Pancreas (tissue), 10 donors: ENCODE measurements around the gene DTNB. TPM values are rescaled to one million over a fixed set of nuclear protein-coding genes. Genes with fewer than 3 reads are reported as not detected.

Source experiments
- ATAC-seq, 4 donors: fragments of 200-7000 bp; cut with Tn5 transposase; one replicate each; pipeline versions ENCODE4 v1.8.0 to v1.9.1; 2020; ENCODE audit warnings: mild to moderate bottlenecking in 4 of 4, moderate library complexity in 4 of 4
- DNase-seq, 6 donors: peaks; one replicate each; pipeline ENCODE4 v3.0.0-alpha.2; 2020
- FAIRE-seq: peaks from 2 replicates; lab custom pipeline; 2012; peaks lifted over from hg19 to GRCh38; lab: Jason Lieb, UNC
- H3K27ac ChIP-seq, 4 donors: fragments of 200-600 bp; sonication (generic); 1 replicate in 3 of 4; 2 replicates in 1 of 4; pipeline versions ENCODE4 v1.5.0 to v1.8.0; 2020
- H3K27me3 ChIP-seq, 4 donors: fragments of 200-600 bp; one replicate each; pipeline ENCODE4 v1.8.0; 2021
- H3K36me3 ChIP-seq, 3 donors: fragments of 200-600 bp; sonication (generic) in 1 of 3; one replicate each; pipeline versions ENCODE4 v1.5.0 to v1.8.0; 2020 to 2021
- H3K4me1 ChIP-seq, 3 donors: fragments of 200-600 bp; one replicate each; pipeline ENCODE4 v1.8.0; 2021
- H3K4me3 ChIP-seq, 4 donors: fragments of 200-600 bp; sonication (generic) in 2 of 4; one replicate each; pipeline versions ENCODE4 v1.5.0 to v1.8.0; 2020 to 2021
- H3K9me3 ChIP-seq, 4 donors: fragments of 200-600 bp; one replicate each; pipeline ENCODE4 v1.8.0; 2021
- WGBS, 2 donors: extraction: QIAGEN DNeasy Blood & Tissue Kit; methylation state at CpG; one replicate each; pipeline ENCODE4 v1.1.7; 2013; 5-methylcytosine and 5-hydroxymethylcytosine counted together
- intact Hi-C, 3 donors: fragments of 100-400 bp; cut with DNase I; formaldehyde crosslinking; loops; one replicate each; pipeline versions ENCODE4 v1.11.1 to v1.14.2; 2022
- polyA plus RNA-seq, 2 donors: library from polyadenylated mRNA; stranded (reverse); fragments of 200-250 nt; gene quantifications; one replicate each; pipeline ENCODE4 v1.2.3, GENCODE V29; 2013
- total RNA-seq, 6 donors: library from RNA; stranded (reverse); fragmentation: NEBNext Ultra II Directional in 4 of 6; extraction: Animal tissue kit (Norgen Biotek cat#: 25700) in 4 of 6; gene quantifications; one replicate each; pipeline versions ENCODE4 v1.2.1 to v1.2.4, GENCODE V29; 2021 to 2023
- TF ChIP-seq, protein P1 (sequence below), 4 donors: fragments of 200-600 bp; sonication (generic) in 3 of 4; IDR thresholded peaks; one replicate each; pipeline versions ENCODE4 v1.5.0 to v1.8.0; 2021; ENCODE audit warnings: antibody characterized with exemption in 4 of 4
- donor health status: healthy with polysubstance abuse.
- donor health status: DM: no; HTN: no; CAD: no; lungs with moderate emphysema.
- donor health status: DM: no; HTN: no; CAD: no.
- donor health status: control.
- donor health status: control.
- donor health status: Bipolar disorder and iron deficiency.
- donor health status: DM: yes; HTN: yes; CAD: no.
- donor health status: DM: no; HTN: no; CAD: no.
- donor health status: DM: no; HTN: no; CAD: no.
- donor health status: DM: yes; HTN: yes; CAD: no.

The DTNB gene
- total and polyA plus RNA-seq, 8 donors = 10.8 to 27.8 (median 15.1) TPM

DNA sequence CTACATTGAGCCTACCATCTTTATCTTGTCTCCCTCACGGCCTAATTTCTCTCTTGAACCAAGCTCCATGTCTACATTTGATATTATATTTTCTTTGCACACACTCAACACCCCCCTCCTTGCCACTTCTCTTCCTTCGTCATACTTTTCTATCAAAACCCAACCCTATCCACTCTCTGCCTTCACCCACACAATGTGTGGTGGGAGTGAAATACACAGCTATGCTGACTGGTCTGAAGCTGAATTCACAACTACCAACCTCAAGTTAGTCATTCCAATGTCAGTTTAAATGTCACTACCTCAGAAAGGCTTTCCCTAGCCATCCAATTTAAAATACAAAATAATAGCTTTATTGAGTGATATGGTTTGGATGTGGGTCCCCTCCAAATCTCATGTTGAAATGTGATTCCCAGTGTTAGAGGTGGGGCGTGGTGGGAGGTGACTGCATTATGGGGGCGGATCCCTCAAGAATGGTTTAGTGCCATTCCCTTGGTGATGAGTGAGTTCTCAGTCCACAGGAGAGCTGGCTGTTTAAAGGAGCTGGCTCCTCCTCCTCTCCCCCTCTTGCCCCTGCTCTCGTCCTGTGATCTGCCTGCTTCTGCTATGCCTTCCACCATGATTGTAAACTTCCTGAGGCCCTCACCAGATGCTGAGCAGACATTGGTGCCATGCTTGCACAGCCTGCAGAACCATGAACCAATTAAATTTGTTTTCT lies 112.1 kb downstream of the DTNB start:
- FAIRE-seq = no peak
- intact Hi-C loops = no loop called here
- TF ChIP-seq, protein P1, sequence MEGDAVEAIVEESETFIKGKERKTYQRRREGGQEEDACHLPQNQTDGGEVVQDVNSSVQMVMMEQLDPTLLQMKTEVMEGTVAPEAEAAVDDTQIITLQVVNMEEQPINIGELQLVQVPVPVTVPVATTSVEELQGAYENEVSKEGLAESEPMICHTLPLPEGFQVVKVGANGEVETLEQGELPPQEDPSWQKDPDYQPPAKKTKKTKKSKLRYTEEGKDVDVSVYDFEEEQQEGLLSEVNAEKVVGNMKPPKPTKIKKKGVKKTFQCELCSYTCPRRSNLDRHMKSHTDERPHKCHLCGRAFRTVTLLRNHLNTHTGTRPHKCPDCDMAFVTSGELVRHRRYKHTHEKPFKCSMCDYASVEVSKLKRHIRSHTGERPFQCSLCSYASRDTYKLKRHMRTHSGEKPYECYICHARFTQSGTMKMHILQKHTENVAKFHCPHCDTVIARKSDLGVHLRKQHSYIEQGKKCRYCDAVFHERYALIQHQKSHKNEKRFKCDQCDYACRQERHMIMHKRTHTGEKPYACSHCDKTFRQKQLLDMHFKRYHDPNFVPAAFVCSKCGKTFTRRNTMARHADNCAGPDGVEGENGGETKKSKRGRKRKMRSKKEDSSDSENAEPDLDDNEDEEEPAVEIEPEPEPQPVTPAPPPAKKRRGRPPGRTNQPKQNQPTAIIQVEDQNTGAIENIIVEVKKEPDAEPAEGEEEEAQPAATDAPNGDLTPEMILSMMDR (IDR thresholded peaks at IDR 0.05) = no peak
- no peak for ATAC-seq
- Histone ChIP-seq H3K27me3 (no peaks in the 10 kb centered on the region), H3K4me3 (no peak overlapping the region), H3K36me3 (no peaks in the 10 kb centered on the region), H3K4me1 (peaks cover 0 to 4% (median 0%) of the 10 kb centered on the region in 3 donors), H3K9me3 (no peaks in the 10 kb centered on the region), H3K27ac (no peak overlapping the region)
- WGBS, 2 donors = 93 to 97% methylated on average over 5 of the region's 5 CpGs
- no peak for DNase-seq

DNA sequence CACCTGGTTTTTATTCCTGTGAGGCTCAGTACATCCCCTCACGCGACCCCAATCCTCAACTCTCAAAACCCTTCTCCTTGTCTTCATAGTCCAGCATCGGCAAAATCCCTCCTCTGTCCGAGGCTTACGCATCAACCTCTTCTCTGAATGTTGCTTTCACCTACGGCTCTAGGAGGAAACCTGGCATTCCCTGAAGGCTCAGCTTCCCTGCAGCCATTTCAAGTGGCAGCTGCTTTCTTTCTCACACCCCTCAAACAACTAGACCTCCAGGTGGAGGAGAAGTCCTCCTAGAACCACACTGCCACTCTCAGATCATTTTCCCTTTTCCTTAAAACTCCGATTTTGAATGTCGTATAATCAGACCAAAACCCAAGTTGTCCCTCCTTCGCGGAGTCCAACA lies 114.2 kb downstream of the DTNB start:
- 48 to 60% methylated on average over 10 of the region's 10 CpGs for WGBS, 2 donors
- peak overlapping the region in 1 of 4 donors; percentile 10 for H3K4me3 ChIP-seq
- H3K9me3 ChIP-seq = no peaks in the 10 kb centered on the region
- DNase-seq (peak in 2 of 6 donors; percentile 48 to 60), ATAC-seq (peak; percentile 55 to 88 (median 78)), FAIRE-seq (no peak)
- H3K27ac ChIP-seq = peak overlapping the region in 2 of 4 donors; percentile 19 to 42
- peaks cover 0 to 4% (median 0%) of the 10 kb centered on the region in 3 donors for H3K4me1 ChIP-seq
- TF ChIP-seq, protein P1 (IDR thresholded peaks at IDR 0.05) = no peak
- no peaks in the 10 kb centered on the region for H3K27me3 ChIP-seq
- intact Hi-C loops = no loop called here
- no peaks in the 10 kb centered on the region for H3K36me3 ChIP-seq

DNA sequence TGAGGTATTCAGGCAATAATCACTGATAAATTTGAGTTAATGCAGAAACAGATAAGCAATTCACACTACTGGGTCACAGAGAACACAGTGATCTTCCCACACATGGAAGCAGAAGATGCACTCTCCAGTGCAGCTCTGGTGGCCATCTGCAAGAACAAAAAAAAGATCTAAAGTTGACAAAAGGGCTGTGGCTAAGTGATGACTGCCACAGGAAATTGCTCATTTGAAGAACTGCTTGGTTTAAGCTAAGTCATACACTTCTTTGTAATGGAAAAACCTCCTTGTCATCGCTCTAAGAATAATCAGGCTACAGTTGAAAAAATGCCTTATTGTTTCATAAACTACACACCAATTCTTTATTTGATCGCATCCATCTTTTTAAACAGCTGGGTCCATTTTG lies 115.1 kb downstream of the DTNB start:
- no peak for DNase-seq
- H3K27ac ChIP-seq = peak overlapping the region in 1 of 4 donors; percentile 42
- peak in 3 of 4 donors; percentile 46 to 75 (median 59) for ATAC-seq
- no peak for FAIRE-seq
- intact Hi-C loops = no loop called here
- no peaks in the 10 kb centered on the region for H3K36me3 ChIP-seq
- TF ChIP-seq, protein P1 (IDR thresholded peaks at IDR 0.05) = no peak
- H3K27me3 ChIP-seq = no peaks in the 10 kb centered on the region
- H3K9me3 ChIP-seq = no peaks in the 10 kb centered on the region
- WGBS, 2 donors = 90 to 91% methylated on average over 2 of the region's 2 CpGs
- peaks cover 0 to 4% (median 0%) of the 10 kb centered on the region in 3 donors for H3K4me1 ChIP-seq
- no peak overlapping the region for H3K4me3 ChIP-seq

DNA sequence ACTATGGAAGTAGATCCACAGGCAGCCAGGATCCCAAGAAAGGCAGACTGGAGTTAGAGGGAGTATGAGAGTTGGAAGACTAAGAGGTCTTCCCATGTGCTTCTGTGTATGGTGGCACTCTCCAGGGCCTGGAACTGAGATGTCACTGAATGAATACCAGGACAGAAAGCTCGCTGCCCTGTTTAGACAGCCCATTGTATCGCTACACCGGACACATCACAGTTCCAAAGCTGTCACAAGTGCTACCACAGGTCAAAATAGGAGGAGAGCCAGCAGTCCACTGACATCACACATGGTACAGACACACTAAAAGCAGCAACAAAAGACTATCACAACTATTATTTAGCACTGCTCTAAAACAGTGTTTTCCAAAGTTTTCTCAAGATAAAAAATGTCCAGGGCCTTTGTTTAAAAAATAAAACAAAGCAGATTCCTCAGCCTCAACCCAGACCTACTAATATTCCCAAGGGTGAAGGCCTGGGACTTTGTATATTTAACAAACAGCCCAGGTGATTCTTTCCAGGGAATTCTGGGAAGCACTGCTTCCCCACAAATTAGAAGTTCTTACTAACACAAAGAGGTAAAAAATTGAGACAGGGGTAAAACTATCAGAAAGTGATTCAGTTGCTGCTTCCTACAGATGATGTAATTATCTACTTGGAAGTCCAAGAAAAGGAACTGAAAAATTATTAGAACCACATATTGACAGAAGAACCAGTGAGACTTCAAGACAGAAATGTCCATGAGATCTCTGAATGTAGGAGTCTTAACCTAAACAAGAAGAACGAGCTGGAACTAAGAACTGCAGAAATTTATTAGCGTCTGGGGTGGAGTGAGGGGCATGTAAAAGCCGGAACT lies 116.0 kb downstream of the DTNB start:
- TF ChIP-seq, protein P1 (IDR thresholded peaks at IDR 0.05) = no peak
- H3K4me1 ChIP-seq = peaks cover 0 to 4% (median 0%) of the 10 kb centered on the region in 3 donors
- H3K36me3 ChIP-seq = no peaks in the 10 kb centered on the region
- DNase-seq (no peak), FAIRE-seq (no peak), ATAC-seq (peak in 1 of 4 donors; percentile 13)
- H3K27ac ChIP-seq = no peak overlapping the region
- intact Hi-C loops = no loop called here
- H3K4me3 ChIP-seq = no peak overlapping the region
- WGBS, 2 donors = 92 to 96% methylated on average over 6 of the region's 6 CpGs
- H3K27me3 ChIP-seq = no peaks in the 10 kb centered on the region
- no peaks in the 10 kb centered on the region for H3K9me3 ChIP-seq
